Stimulated activated CD4-positive, alpha-beta T cell treated with anti-CD3 and anti-CD28 coated beads, Interleukin-1b, Interleukin-23, amount 100 ng/mL, for 4 hours (primary cell): ENCODE measurements around the gene RALGAPA1.
"Not testable (repeated sequence)": the region's sequence is repeated elsewhere in the genome, so short reads cannot be mapped to it uniquely, and the experiment has no call there.

Source experiments
- DNase-seq, 2 donors: peaks; one replicate each; pipeline ENCODE4 v3.0.0-alpha.2; 2020; ENCODE audit warnings: low read depth in 2 of 2

RALGAPA1 gene

GRCh38 chr14:35761922-35762321 lies 47.2 kb downstream of the RALGAPA1 start:
- DNase-seq = no peak

GRCh38 chr14:35760143-35760542 lies 49.0 kb downstream of the RALGAPA1 start:
- no peak for DNase-seq

GRCh38 chr14:35758523-35759129 lies 50.5 kb downstream of the RALGAPA1 start:
- no peak for DNase-seq

GRCh38 chr14:35754671-35755070 lies 54.4 kb downstream of the RALGAPA1 start:
- no peak for DNase-seq

- no peak for DNase-seq
Observed at GRCh38 chr14:35752380-35752779, 56.7 kb downstream of the RALGAPA1 start.

GRCh38 chr14:35750202-35750904 lies 58.7 kb downstream of the RALGAPA1 start:
- no peak for DNase-seq

GRCh38 chr14:35747379-35747778 lies 61.7 kb downstream of the RALGAPA1 start:
- no peak for DNase-seq

- no peak for DNase-seq
Observed at GRCh38 chr14:35742442-35742841, 66.7 kb downstream of the RALGAPA1 start.

GRCh38 chr14:35742032-35742371 lies 67.1 kb downstream of the RALGAPA1 start:
- DNase-seq = no peak

GRCh38 chr14:35741345-35742031 lies 67.6 kb downstream of the RALGAPA1 start:
- DNase-seq = no peak

GRCh38 chr14:35740215-35740614 lies 68.9 kb downstream of the RALGAPA1 start:
- no peak for DNase-seq

GRCh38 chr14:35735163-35735562 lies 73.9 kb downstream of the RALGAPA1 start:
- not testable (repeated sequence) for DNase-seq

GRCh38 chr14:35733510-35733909 lies 75.6 kb downstream of the RALGAPA1 start:
- not testable (repeated sequence) for DNase-seq

- no peak for DNase-seq
Observed at GRCh38 chr14:35730871-35731270, 78.2 kb downstream of the RALGAPA1 start.

GRCh38 chr14:35727764-35728163 lies 81.3 kb downstream of the RALGAPA1 start:
- DNase-seq = no peak

- no peak for DNase-seq
Observed at GRCh38 chr14:35725930-35726329, 83.2 kb downstream of the RALGAPA1 start.

- DNase-seq = no peak
Observed at GRCh38 chr14:35715079-35715478, 94.0 kb downstream of the RALGAPA1 start.

- DNase-seq = no peak
Observed at GRCh38 chr14:35712466-35712865, 96.6 kb downstream of the RALGAPA1 start.

GRCh38 chr14:35708062-35708461 lies 101.0 kb downstream of the RALGAPA1 start:
- DNase-seq = no peak

GRCh38 chr14:35705636-35706035 lies 103.5 kb downstream of the RALGAPA1 start:
- no peak for DNase-seq

GRCh38 chr14:35704793-35705493 lies 104.2 kb downstream of the RALGAPA1 start:
- DNase-seq = no peak

- no peak for DNase-seq
Observed at GRCh38 chr14:35701531-35701930, 107.6 kb downstream of the RALGAPA1 start.
